ENCODE results near the gene ATRN. TPM values are rescaled to one million over a fixed set of nuclear protein-coding genes. Genes with fewer than 3 reads are reported as not detected.

ATRN gene
- total RNA-seq, 2 experiments from 2014 or later: 8.8 to 9.1 TPM

- H3K27ac Mint-ChIP-seq: no peak overlapping the region
These were observed 7.2 kb downstream of the ATRN start for GRCh38 chr20:3477861-3478544.

DNA sequence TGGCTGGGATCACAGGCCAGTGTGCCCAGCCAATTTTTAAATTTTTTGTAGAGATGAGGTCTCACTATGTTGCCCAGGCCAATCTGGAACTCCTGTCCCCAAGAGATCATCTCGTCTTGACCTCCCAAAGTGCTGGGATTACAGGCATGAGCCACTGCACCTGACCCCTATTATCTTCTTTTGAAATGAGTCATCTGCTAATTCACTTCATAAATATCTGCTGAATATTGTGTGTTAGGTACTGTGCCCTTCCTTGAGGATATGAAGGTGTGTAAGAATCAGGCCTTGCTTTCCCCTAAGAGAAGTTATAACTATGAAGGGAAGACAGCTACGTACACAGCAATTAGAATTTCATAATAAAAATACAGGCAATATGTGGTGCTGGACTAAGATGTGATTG, 8.2 kb downstream of the ATRN start:
- no peak for ATAC-seq (ENCODE audit: poor library complexity)
- Mint-ChIP-seq H3K27ac (no peak overlapping the region), H3K36me3 (ENCODE audit: low read depth) (peaks cover 5% of the 10 kb centered on the region), H3K4me3 (no peak overlapping the region), H3K4me1 (ENCODE audit: low read depth) (peaks cover 30% of the 10 kb centered on the region), H3K27me3 (no peaks in the 10 kb centered on the region), H3K9me3 (no peaks in the 10 kb centered on the region)
- ChIA-PET POLR2A (no interaction called here), CTCF (no interaction called here)
- no peak for DNase-seq
- TF ChIP-seq CTCF (IDR thresholded peaks at IDR 0.05): no peak
- Histone ChIP-seq H3K27me3 (ENCODE audit: control insufficient read depth in 1 of 2, insufficient read depth in 2 of 2, low read length in 2 of 2) (no peaks in the 10 kb centered on the region), H3K4me1 (ENCODE audit: insufficient read depth, low read length) (no peaks in the 10 kb centered on the region), H3K27ac (ENCODE audit: low read depth in 1 of 2, low read length in 2 of 2) (no peak overlapping the region), H3K4me3 (ENCODE audit: low read length) (no peak overlapping the region), H3K9me3 (ENCODE audit: control insufficient read depth in 1 of 2, insufficient read depth in 1 of 2, low read length in 2 of 2) (no peaks in the 10 kb centered on the region), H3K36me3 (ENCODE audit: insufficient read depth, low read length) (no peaks in the 10 kb centered on the region)
- intact Hi-C loops (cut with DNase I, micrococcal nuclease): no loop called here

More at GRCh38 chr20:3477861-3478544, 7.2 kb downstream of the ATRN start:
- Mint-ChIP-seq H3K4me1 (ENCODE audit: low read depth) (peaks cover 38% of the 10 kb centered on the region), H3K36me3 (ENCODE audit: low read depth) (peaks cover 5% of the 10 kb centered on the region), H3K9me3 (no peaks in the 10 kb centered on the region), H3K4me3 (no peak overlapping the region), H3K27me3 (no peaks in the 10 kb centered on the region)
- ATAC-seq (ENCODE audit: poor library complexity): no peak
- Histone ChIP-seq H3K27ac (ENCODE audit: low read depth in 1 of 2, low read length in 2 of 2) (no peak overlapping the region), H3K9me3 (ENCODE audit: control insufficient read depth in 1 of 2, insufficient read depth in 1 of 2, low read length in 2 of 2) (no peaks in the 10 kb centered on the region), H3K27me3 (ENCODE audit: control insufficient read depth in 1 of 2, insufficient read depth in 2 of 2, low read length in 2 of 2) (no peaks in the 10 kb centered on the region), H3K4me3 (ENCODE audit: low read length) (no peak overlapping the region), H3K4me1 (ENCODE audit: insufficient read depth, low read length) (peaks cover 10% of the 10 kb centered on the region), H3K36me3 (ENCODE audit: insufficient read depth, low read length) (no peaks in the 10 kb centered on the region)
- CTCF ChIA-PET: no interaction called here
- POLR2A ChIA-PET: no interaction called here
- TF ChIP-seq CTCF (IDR thresholded peaks at IDR 0.05): no peak
- intact Hi-C loops (cut with DNase I, micrococcal nuclease): no loop called here
- DNase-seq: no peak

DNA sequence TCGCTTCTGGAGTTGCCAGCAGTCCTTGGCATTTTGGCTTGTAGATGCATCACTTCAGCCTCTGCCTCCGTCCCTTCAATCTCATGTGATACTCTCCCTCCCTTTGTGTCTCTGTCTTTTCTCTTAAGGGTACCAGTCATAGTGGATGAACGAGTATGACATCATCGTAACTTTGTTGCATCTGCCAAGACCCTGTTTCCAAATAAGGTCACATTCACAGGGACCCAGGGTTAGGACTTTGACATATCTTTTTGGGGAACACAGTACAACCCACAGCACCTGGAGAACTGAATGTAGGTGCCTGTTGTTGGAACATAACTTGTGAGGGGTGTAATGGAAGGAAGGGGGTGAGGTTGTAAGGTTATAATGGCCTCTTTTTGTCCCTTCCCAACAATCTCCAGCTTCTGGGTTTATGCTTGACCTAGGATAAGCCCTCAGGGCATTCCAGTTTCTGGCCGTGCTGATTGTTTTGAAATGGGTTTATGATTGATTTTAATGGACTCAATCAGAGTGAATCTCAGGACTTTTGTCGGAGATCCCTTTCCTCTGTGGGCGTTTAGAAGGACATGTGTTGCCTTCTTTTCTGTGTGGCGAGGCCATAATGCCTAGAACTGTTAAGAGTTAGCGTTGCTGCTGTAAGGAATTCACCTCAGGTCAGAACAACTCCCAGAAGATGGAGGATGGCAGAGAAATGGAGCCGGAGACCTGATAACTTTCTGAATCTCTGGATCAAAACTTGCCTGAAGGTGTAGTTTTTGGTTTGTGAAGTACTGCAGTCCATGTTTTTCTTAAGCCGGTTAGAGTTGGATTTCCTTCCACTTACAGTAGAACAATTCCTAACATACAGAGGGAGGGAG, 9.2 kb downstream of the ATRN start:
- Mint-ChIP-seq H3K4me3 (no peak overlapping the region), H3K9me3 (no peaks in the 10 kb centered on the region), H3K36me3 (ENCODE audit: low read depth) (peaks cover 5% of the 10 kb centered on the region), H3K4me1 (ENCODE audit: low read depth) (peaks cover 33% of the 10 kb centered on the region), H3K27ac (no peak overlapping the region), H3K27me3 (no peaks in the 10 kb centered on the region)
- H3K9me3 ChIP-seq (ENCODE audit: control insufficient read depth in 1 of 2, insufficient read depth in 1 of 2, low read length in 2 of 2): no peaks in the 10 kb centered on the region
- H3K4me1 ChIP-seq (ENCODE audit: insufficient read depth, low read length): no peaks in the 10 kb centered on the region
- no peaks in the 10 kb centered on the region for H3K36me3 ChIP-seq (ENCODE audit: insufficient read depth, low read length)
- POLR2A ChIA-PET: no interaction called here
- DNase-seq: no peak
- H3K27me3 ChIP-seq (ENCODE audit: control insufficient read depth in 1 of 2, insufficient read depth in 2 of 2, low read length in 2 of 2): no peaks in the 10 kb centered on the region
- intact Hi-C loops (cut with DNase I, micrococcal nuclease): no loop called here
- H3K4me3 ChIP-seq (ENCODE audit: low read length): no peak overlapping the region
- CTCF ChIA-PET: no interaction called here
- TF ChIP-seq CTCF (IDR thresholded peaks at IDR 0.05): no peak
- H3K27ac ChIP-seq (ENCODE audit: low read depth in 1 of 2, low read length in 2 of 2): no peak overlapping the region
- no peak for ATAC-seq (ENCODE audit: poor library complexity)
